ENCODE data around the gene GLS2. TPM values are rescaled to one million over a fixed set of nuclear protein-coding genes. Genes with fewer than 3 reads are reported as not detected.
"Not testable (repeated sequence)": the region's sequence is repeated elsewhere in the genome, so short reads cannot be mapped to it uniquely, and the experiment has no call there.

The GLS2 gene
- total RNA-seq, 1 donor from 2014 or later = 0.49 TPM

- no peaks in the 10 kb centered on the region for H3K36me3 ChIP-seq
- H3K27me3 ChIP-seq (ENCODE audit: low read depth) = peaks cover 6% of the 10 kb centered on the region
- peak overlapping the region; percentile 90 for H3K27ac ChIP-seq (replicated peaks)
- peaks cover 20% of the 10 kb centered on the region for H3K4me1 ChIP-seq
- TF ChIP-seq, protein P1, sequence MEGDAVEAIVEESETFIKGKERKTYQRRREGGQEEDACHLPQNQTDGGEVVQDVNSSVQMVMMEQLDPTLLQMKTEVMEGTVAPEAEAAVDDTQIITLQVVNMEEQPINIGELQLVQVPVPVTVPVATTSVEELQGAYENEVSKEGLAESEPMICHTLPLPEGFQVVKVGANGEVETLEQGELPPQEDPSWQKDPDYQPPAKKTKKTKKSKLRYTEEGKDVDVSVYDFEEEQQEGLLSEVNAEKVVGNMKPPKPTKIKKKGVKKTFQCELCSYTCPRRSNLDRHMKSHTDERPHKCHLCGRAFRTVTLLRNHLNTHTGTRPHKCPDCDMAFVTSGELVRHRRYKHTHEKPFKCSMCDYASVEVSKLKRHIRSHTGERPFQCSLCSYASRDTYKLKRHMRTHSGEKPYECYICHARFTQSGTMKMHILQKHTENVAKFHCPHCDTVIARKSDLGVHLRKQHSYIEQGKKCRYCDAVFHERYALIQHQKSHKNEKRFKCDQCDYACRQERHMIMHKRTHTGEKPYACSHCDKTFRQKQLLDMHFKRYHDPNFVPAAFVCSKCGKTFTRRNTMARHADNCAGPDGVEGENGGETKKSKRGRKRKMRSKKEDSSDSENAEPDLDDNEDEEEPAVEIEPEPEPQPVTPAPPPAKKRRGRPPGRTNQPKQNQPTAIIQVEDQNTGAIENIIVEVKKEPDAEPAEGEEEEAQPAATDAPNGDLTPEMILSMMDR (IDR thresholded peaks at IDR 0.05; ENCODE audit: borderline replicate concordance) = no peak
- no peak for DNase-seq
- no peaks in the 10 kb centered on the region for H3K9me3 ChIP-seq (replicated peaks)
- intact Hi-C loops (cut with micrococcal nuclease) = loop anchor here (10.0 kb wide), 1 partner anchor 85 kb away; the partner anchor contains the start of genes APOF and STAT2
- H3K4me3 ChIP-seq = peak overlapping the region; percentile 85
Measured at GRCh38 chr12:56449622-56449984, 38.4 kb downstream of the GLS2 start.

- Histone ChIP-seq H3K4me1 (peaks cover 20% of the 10 kb centered on the region), H3K4me3 (peak within 1 kb of the TSS; percentile 85), H3K27me3 (ENCODE audit: low read depth) (peaks cover 6% of the 10 kb centered on the region), H3K27ac (replicated peaks) (peak within 1 kb of the TSS; percentile 90), H3K9me3 (replicated peaks) (no peaks in the 10 kb centered on the region), H3K36me3 (no peaks in the 10 kb centered on the region)
- peak; percentile 87 for DNase-seq
- intact Hi-C loops (cut with micrococcal nuclease) = loop anchor here (10.0 kb wide), 1 partner anchor 84 kb away; the partner anchor contains the start of genes APOF and STAT2
- TF ChIP-seq, protein P1 (IDR thresholded peaks at IDR 0.05; ENCODE audit: borderline replicate concordance) = peak; percentile 27
Measured at GRCh38 chr12:56448860-56449621, 38.9 kb downstream of the GLS2 start, which contains the start of gene TIMELESS. TSS of gene TIMELESS (minus strand) at chr12:56449426. CDS start at chr12:56434170, 15,256 bp downstream.

- H3K9me3 ChIP-seq (replicated peaks); H3K4me1 ChIP-seq; H3K27me3 ChIP-seq (ENCODE audit: low read depth); H3K36me3 ChIP-seq; DNase-seq; H3K27ac ChIP-seq (replicated peaks); H3K4me3 ChIP-seq: not testable (repeated sequence)
- intact Hi-C loops (cut with micrococcal nuclease) = loop anchor here (10.0 kb wide), 1 partner anchor 78 kb away; the partner anchor contains the start of genes APOF and STAT2
Measured at GRCh38 chr12:56443208-56443607, 44.8 kb downstream of the GLS2 start.

- intact Hi-C loops (cut with micrococcal nuclease) = no loop called here
- DNase-seq = no peak
- TF ChIP-seq, protein P1 (IDR thresholded peaks at IDR 0.05; ENCODE audit: borderline replicate concordance) = no peak
- Histone ChIP-seq H3K27ac (replicated peaks) (no peak overlapping the region), H3K27me3 (ENCODE audit: low read depth) (no peaks in the 10 kb centered on the region), H3K4me3 (no peak overlapping the region), H3K4me1 (no peaks in the 10 kb centered on the region), H3K9me3 (replicated peaks) (peaks cover under 1% of the 10 kb centered on the region), H3K36me3 (peaks cover 5% of the 10 kb centered on the region)
Measured at GRCh38 chr12:56437430-56438176, 50.4 kb downstream of the GLS2 start.

DNA sequence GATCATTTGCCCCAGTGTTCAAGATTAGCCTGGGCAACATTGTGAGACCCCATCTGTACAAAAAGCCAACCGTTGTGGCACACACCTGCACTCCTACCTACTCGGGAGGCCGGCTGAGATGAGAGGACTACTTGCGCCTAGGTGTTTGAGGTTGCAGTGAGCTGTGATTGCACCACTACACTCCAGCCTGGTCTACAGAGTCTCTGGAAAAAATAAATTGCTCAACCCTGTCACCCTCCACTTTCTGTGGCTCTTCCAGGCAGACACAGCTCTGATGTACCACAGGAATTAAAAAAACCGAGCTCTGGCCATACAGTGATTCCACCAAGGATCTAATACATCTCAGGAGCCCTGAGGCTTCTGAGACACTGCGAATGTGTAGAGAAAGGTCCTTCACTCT lies 53.1 kb downstream of the GLS2 start:
- no peaks in the 10 kb centered on the region for H3K9me3 ChIP-seq (replicated peaks)
- TF ChIP-seq, protein P1 (IDR thresholded peaks at IDR 0.05; ENCODE audit: borderline replicate concordance) = no peak
- H3K27me3 ChIP-seq (ENCODE audit: low read depth) = no peaks in the 10 kb centered on the region
- H3K4me3 ChIP-seq = no peak overlapping the region
- no peaks in the 10 kb centered on the region for H3K4me1 ChIP-seq
- intact Hi-C loops (cut with micrococcal nuclease) = no loop called here
- no peak overlapping the region for H3K27ac ChIP-seq (replicated peaks)
- DNase-seq = no peak
- peaks cover 12% of the 10 kb centered on the region for H3K36me3 ChIP-seq
